ENCODE measurements around the gene OR8S1.

OR8S1 gene

GRCh38 chr12:48567731-48568130, 42.3 kb downstream of the OR8S1 start:
- no peak overlapping the region for H3K4me3 ChIP-seq (replicated peaks in 1 of 2; ENCODE audit: low read depth in 2 of 2, low read length in 2 of 2)
- no peak for DNase-seq (ENCODE audit: low read depth in 2 of 2)
- TF ChIP-seq CTCF (IDR thresholded peaks at IDR 0.05; ENCODE audit: low read depth, low read length) = no peak

- no peak for TF ChIP-seq CTCF (IDR thresholded peaks at IDR 0.05; ENCODE audit: low read depth, low read length)
- DNase-seq (ENCODE audit: low read depth in 2 of 2) = no peak
- no peak within 1 kb of the TSS for H3K4me3 ChIP-seq (replicated peaks in 1 of 2; ENCODE audit: low read depth in 2 of 2, low read length in 2 of 2)
Measured at GRCh38 chr12:48569946-48570345, 44.5 kb downstream of the OR8S1 start, which contains the start of gene LALBA. LALBA (minus strand) TSS chr12:48570046; CDS start chr12:48570020, 26 bp downstream.

- no peak for TF ChIP-seq CTCF (IDR thresholded peaks at IDR 0.05; ENCODE audit: low read depth, low read length)
- H3K4me3 ChIP-seq (replicated peaks in 1 of 2; ENCODE audit: low read depth in 2 of 2, low read length in 2 of 2) = no peak overlapping the region
Measured at GRCh38 chr12:48572326-48572725, 46.9 kb downstream of the OR8S1 start.

More at GRCh38 chr12:48572326-48572725, 46.9 kb downstream of the OR8S1 start:
- peak; percentile 5 to 24 for DNase-seq (ENCODE audit: low read depth in 2 of 2)
